Adrenal gland (tissue), 12 donors: ENCODE results near the gene FOXRED1. TPM values are rescaled to one million over a fixed set of nuclear protein-coding genes. Genes with fewer than 3 reads are reported as not detected.

Source experiments
- DNase-seq, 7 donors: peaks; one replicate each; pipeline ENCODE4 v3.0.0-alpha.2; 2019 to 2020
- H3K27ac ChIP-seq, 5 donors: fragments of 200-600 bp; sonication (generic) in 4 of 5; 1 replicate in 3 of 5; 2 replicates in 2 of 5; pipeline versions ENCODE4 v1.5.1 to v1.8.0; 2016 to 2020; ENCODE audit warnings: mild to moderate bottlenecking in 1 of 5
- H3K27me3 ChIP-seq: fragments of 200-600 bp; 2 replicates; pipeline ENCODE4 v1.8.0; 2021
- H3K36me3 ChIP-seq, 2 donors: fragments of 200-600 bp; replicated peaks in 1 of 2; 1 replicate in 1 of 2; 2 replicates in 1 of 2; pipeline versions ENCODE4 v1.5.1 to v1.8.0; 2018 to 2022
- H3K4me1 ChIP-seq, 2 donors: fragments of 200-600 bp; replicated peaks in 1 of 2; 1 replicate in 1 of 2; 2 replicates in 1 of 2; pipeline versions ENCODE4 v1.5.1 to v1.8.0; 2018 to 2021
- H3K4me3 ChIP-seq, 4 donors: fragments of 200-600 bp; sonication (generic) in 3 of 4; one replicate each; pipeline ENCODE4 v1.5.1; 2016 to 2018
- H3K9me3 ChIP-seq, 3 donors: fragments of 200-600 bp; sonication (generic) in 1 of 3; replicated peaks in 1 of 3; 1 replicate in 2 of 3; 2 replicates in 1 of 3; pipeline versions ENCODE4 v1.5.1 to v1.8.0; 2016 to 2021
- CTCF ChIP-seq, 6 experiments: fragments of 450-650 bp in 4 of 6; fragments of 200-600 bp in 2 of 6; sonication (generic) in 1 of 6; IDR thresholded peaks; 1 replicate in 5 of 6; 2 replicates in 1 of 6; pipeline versions ENCODE4 v1.5.1 to v1.8.0; 2016 to 2021; ENCODE audit warnings: antibody characterized with exemption in 6 of 6, mild to moderate bottlenecking in 2 of 6, moderate library complexity in 1 of 6
- POLR2A ChIP-seq, 2 donors: fragments of 450-650 bp; IDR thresholded peaks; one replicate each; pipeline ENCODE4 v1.6.1; 2017; ENCODE audit warnings: antibody characterized with exemption in 2 of 2, mild to moderate bottlenecking in 2 of 2, moderate library complexity in 1 of 2
- WGBS, 4 donors: extraction: QIAGEN DNeasy Blood & Tissue Kit in 2 of 4; methylation state at CpG; one replicate each; pipeline versions ENCODE4 v1.1.5 to v1.1.7; 2013 to 2017; 5-methylcytosine and 5-hydroxymethylcytosine counted together
- intact Hi-C, 2 donors: fragments of 100-400 bp; cut with DNase I; formaldehyde crosslinking; loops; one replicate each; pipeline versions ENCODE4 v1.14.1 to v1.15.0; 2022 to 2023
- polyA plus RNA-seq, 3 donors: library from polyadenylated mRNA; stranded (reverse); fragments of 200-250 nt in 2 of 3; fragments of 350-450 nt in 1 of 3; fragmentation: Illumina TruSeq in 1 of 3; extraction: RNeasy Lipid Tissue Mini Kit (QIAGEN cat#74804) in 1 of 3; gene quantifications; one replicate each; pipeline ENCODE4 v1.2.3, GENCODE V29; 2013 to 2014
- total RNA-seq, 9 donors: library from RNA; depleted of rRNA in 4 of 9; stranded (reverse); fragments of >200 nt in 4 of 9; fragments of 120-200 nt in 1 of 9; fragmentation: NEBNext Ultra II Directional in 1 of 9; extraction: Animal tissue kit (Norgen Biotek cat#: 25700) in 1 of 9; gene quantifications; one replicate each; pipeline versions ENCODE4 v1.1.0 to v1.2.4, GENCODE V29; 2013 to 2023
- donor health status: healthy with polysubstance abuse.
- donor health status: Bipolar disorder and iron deficiency.
- donor health status: DM: yes; HTN: yes; CAD: no.
- donor health status: DM: no; HTN: no; CAD: no.
- donor health status: DM: no; HTN: no; CAD: no.
- donor health status: DM: yes; HTN: yes; CAD: no.

FOXRED1 gene
- total and polyA plus RNA-seq, 12 donors = 7.2 to 55.3 (median 29.6) TPM

GRCh38 chr11:126232683-126233082 lies 36.3 kb upstream of the FOXRED1 start:
- peaks cover 0 to 3% of the 10 kb centered on the region in 2 donors for H3K36me3 ChIP-seq
- H3K27ac ChIP-seq = no peak overlapping the region
- no peaks in the 10 kb centered on the region for H3K9me3 ChIP-seq
- no peak for TF ChIP-seq CTCF (IDR thresholded peaks at IDR 0.05)
- no peak for TF ChIP-seq POLR2A (IDR thresholded peaks at IDR 0.05)
- DNase-seq = no peak
- no peaks in the 10 kb centered on the region for H3K27me3 ChIP-seq
- H3K4me3 ChIP-seq = no peak overlapping the region
- intact Hi-C loops = no loop called here
- peaks cover 0 to 5% of the 10 kb centered on the region in 2 donors for H3K4me1 ChIP-seq
- 94 to 98% (median 95%) methylated on average over 3 of the region's 3 CpGs for WGBS, 4 donors

GRCh38 chr11:126233391-126233790 lies 35.6 kb upstream of the FOXRED1 start:
- intact Hi-C loops = no loop called here
- no peak overlapping the region for H3K27ac ChIP-seq
- DNase-seq = no peak
- peaks cover 0 to 5% of the 10 kb centered on the region in 2 donors for H3K4me1 ChIP-seq
- H3K36me3 ChIP-seq = peaks cover 0 to 3% of the 10 kb centered on the region in 2 donors
- 90 to 98% (median 96%) methylated on average over 4 of the region's 4 CpGs for WGBS, 4 donors
- no peaks in the 10 kb centered on the region for H3K27me3 ChIP-seq
- H3K9me3 ChIP-seq = no peaks in the 10 kb centered on the region
- TF ChIP-seq CTCF (IDR thresholded peaks at IDR 0.05) = no peak
- TF ChIP-seq POLR2A (IDR thresholded peaks at IDR 0.05) = no peak
- no peak overlapping the region for H3K4me3 ChIP-seq

- 60 to 73% (median 69%) methylated on average over 2 of the region's 2 CpGs for whole genome bisulfite sequencing, 4 donors
- H3K27me3 ChIP-seq = no peaks in the 10 kb centered on the region
- no peaks in the 10 kb centered on the region for H3K9me3 ChIP-seq
- DNase-seq = no peak
- H3K4me1 ChIP-seq = peaks cover 0 to 7% of the 10 kb centered on the region in 2 donors
- no peak for TF ChIP-seq POLR2A (IDR thresholded peaks at IDR 0.05)
- no peak for TF ChIP-seq CTCF (IDR thresholded peaks at IDR 0.05)
- intact Hi-C loops = no loop called here
- no peak overlapping the region for H3K4me3 ChIP-seq
- peak overlapping the region in 1 of 5 donors; percentile 8 for H3K27ac ChIP-seq
- H3K36me3 ChIP-seq = peaks cover 0 to 20% of the 10 kb centered on the region in 2 donors
Measured at GRCh38 chr11:126246636-126247035, 22.3 kb upstream of the FOXRED1 start.

GRCh38 chr11:126253265-126253664 lies 15.7 kb upstream of the FOXRED1 start:
- peaks cover 0 to 3% of the 10 kb centered on the region in 2 donors for H3K36me3 ChIP-seq
- WGBS, 4 donors = 75 to 94% (median 85%) methylated on average over 4 of the region's 4 CpGs
- no peak overlapping the region for H3K4me3 ChIP-seq
- intact Hi-C loops = no loop called here
- DNase-seq = no peak
- no peak for TF ChIP-seq POLR2A (IDR thresholded peaks at IDR 0.05)
- TF ChIP-seq CTCF (IDR thresholded peaks at IDR 0.05) = no peak
- H3K9me3 ChIP-seq = no peaks in the 10 kb centered on the region
- no peaks in the 10 kb centered on the region for H3K27me3 ChIP-seq
- no peak overlapping the region for H3K27ac ChIP-seq
- no peaks in the 10 kb centered on the region for H3K4me1 ChIP-seq
